Activated CD4-positive, alpha-beta T cell treated with anti-CD3 and anti-CD28 coated beads, Interleukin-2, amount 50 U/mL, for 48 hours (primary cell): ENCODE measurements around the gene TCAIM.

Source experiments
- DNase-seq, 2 experiments: peaks; one replicate each; pipeline ENCODE4 v3.0.0-alpha.2; 2020

The TCAIM gene

GRCh38 chr3:44446929-44447328, 108.4 kb downstream of the TCAIM start:
- no peak for DNase-seq

DNA sequence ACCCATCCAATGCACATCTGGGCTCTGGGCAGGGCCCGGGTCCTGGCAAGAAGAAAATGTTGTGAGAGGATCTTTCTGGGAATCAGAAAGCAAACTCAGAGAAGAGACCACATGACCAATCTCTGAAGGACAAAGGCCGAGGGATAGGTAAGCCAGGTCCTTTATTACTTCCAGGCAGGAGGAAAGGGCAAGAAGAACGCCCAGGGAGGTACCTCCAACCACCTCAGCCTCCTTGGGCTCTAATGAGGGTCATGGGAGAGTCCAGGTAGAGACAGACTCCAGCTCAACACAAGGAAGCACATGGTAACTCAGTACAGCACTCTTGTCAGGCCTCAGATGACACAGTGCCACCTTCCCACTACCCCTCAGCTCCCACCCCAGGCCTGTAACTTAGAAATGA, 112.9 kb downstream of the TCAIM start:
- DNase-seq: no peak

DNA sequence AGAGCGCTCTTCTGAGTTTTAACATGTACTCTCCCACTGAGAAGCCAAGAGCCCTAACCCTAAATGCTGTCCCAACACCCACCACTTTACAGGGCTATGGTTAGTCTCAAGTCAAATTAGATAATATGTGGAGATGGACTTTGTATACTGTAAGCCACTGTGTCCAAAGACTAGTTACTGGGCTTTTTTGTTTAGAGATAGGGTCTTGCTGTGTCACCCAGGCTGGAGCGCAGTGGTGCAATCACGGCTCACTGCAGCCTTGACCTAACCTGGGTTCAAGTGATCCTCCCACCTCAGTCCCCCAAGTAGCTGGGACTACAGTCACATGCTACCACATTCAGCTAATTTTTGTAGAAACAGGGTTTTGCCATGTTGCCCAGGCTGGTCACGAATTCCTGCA, 115.7 kb downstream of the TCAIM start:
- DNase-seq: no peak

- no peak for DNase-seq
Measured at GRCh38 chr3:44455318-44455717, 116.8 kb downstream of the TCAIM start.
